Bronchial epithelial cell (primary cell): ENCODE results near the gene VEGFB. TPM values are rescaled to one million over a fixed set of nuclear protein-coding genes. Genes with fewer than 3 reads are reported as not detected.
A peak's percentile ranks its signal among the peaks of the same experiment; 100 is the strongest.

Source experiments
- DNase-seq: peaks from one replicate; pipeline ENCODE4 v3.0.0-alpha.2; 2010; ENCODE audit warnings: low read depth
- FAIRE-seq: peaks from 2 replicates; lab custom pipeline; 2011; peaks lifted over from hg19 to GRCh38; lab: Jason Lieb, UNC
- H3K27me3 ChIP-seq: 2 replicates; pipeline ENCODE4 v1.5.1; 2011; ENCODE audit warnings: low read length; ENCODE audit not compliant: control insufficient read depth, insufficient read depth
- H3K36me3 ChIP-seq: 2 replicates; pipeline ENCODE4 v1.5.1; 2011; ENCODE audit warnings: low read length; ENCODE audit not compliant: control insufficient read depth, insufficient read depth
- H3K4me3 ChIP-seq: 2 replicates; pipeline ENCODE4 v1.5.1; 2011; ENCODE audit warnings: mild to moderate bottlenecking, low read depth, low read length, control low read depth
- CTCF ChIP-seq: IDR thresholded peaks from 2 replicates; pipeline ENCODE4 v1.5.1; 2011; ENCODE audit warnings: mild to moderate bottlenecking, moderate library complexity, low read length, control low read depth, inconsistent platforms; ENCODE audit not compliant: insufficient read depth, severe bottlenecking
- total RNA-seq: library from RNA; depleted of rRNA; stranded (reverse); fragments of >200 nt; gene quantifications from 2 replicates; pipeline ENCODE4 v1.2.1, GENCODE V29; 2014

Gene VEGFB
- total RNA-seq, 1 donor from 2014 or later = 12.4 TPM

- FAIRE-seq = no peak
- DNase-seq = no peak
- no peak for TF ChIP-seq CTCF
- Histone ChIP-seq H3K27me3 (no peaks in the 10 kb centered on the region), H3K4me3 (no peak overlapping the region), H3K36me3 (peaks cover 40% of the 10 kb centered on the region)
Measured at GRCh38 chr11:64192434-64192833, 42.0 kb upstream of the VEGFB start.

- DNase-seq = no peak
- TF ChIP-seq CTCF = no peak
- H3K36me3 ChIP-seq = peaks cover 50% of the 10 kb centered on the region
- no peaks in the 10 kb centered on the region for H3K27me3 ChIP-seq
- peak; percentile 32 for FAIRE-seq
- H3K4me3 ChIP-seq = no peak overlapping the region
Measured at GRCh38 chr11:64196626-64197025, 37.8 kb upstream of the VEGFB start.

GRCh38 chr11:64198511-64198910, 35.9 kb upstream of the VEGFB start:
- DNase-seq = no peak
- peaks cover 54% of the 10 kb centered on the region for H3K36me3 ChIP-seq
- H3K27me3 ChIP-seq = no peaks in the 10 kb centered on the region
- no peak for FAIRE-seq
- no peak for TF ChIP-seq CTCF
- no peak overlapping the region for H3K4me3 ChIP-seq

GRCh38 chr11:64201543-64201942, 32.8 kb upstream of the VEGFB start:
- TF ChIP-seq CTCF = no peak
- no peak overlapping the region for H3K4me3 ChIP-seq
- no peaks in the 10 kb centered on the region for H3K27me3 ChIP-seq
- FAIRE-seq (no peak), DNase-seq (no peak)
- peaks cover 46% of the 10 kb centered on the region for H3K36me3 ChIP-seq

GRCh38 chr11:64202992-64203391, 31.4 kb upstream of the VEGFB start:
- DNase-seq (no peak), FAIRE-seq (no peak)
- Histone ChIP-seq H3K36me3 (peaks cover 43% of the 10 kb centered on the region), H3K4me3 (no peak overlapping the region), H3K27me3 (no peaks in the 10 kb centered on the region)
- no peak for TF ChIP-seq CTCF

GRCh38 chr11:64203421-64204079, 30.8 kb upstream of the VEGFB start:
- Histone ChIP-seq H3K27me3 (no peaks in the 10 kb centered on the region), H3K4me3 (no peak overlapping the region), H3K36me3 (peaks cover 40% of the 10 kb centered on the region)
- TF ChIP-seq CTCF = no peak
- DNase-seq (no peak), FAIRE-seq (no peak)
